D721Med (cell line): ENCODE measurements around the gene FCRLB.

Source experiments
- DNase-seq: peaks from one replicate; pipeline ENCODE4 v3.0.0; 2011; ENCODE audit warnings: low spot score; ENCODE audit not compliant: insufficient read length
- FAIRE-seq: peaks from 2 replicates; lab custom pipeline; 2011; peaks lifted over from hg19 to GRCh38; lab: Jason Lieb, UNC
- CTCF ChIP-seq: IDR thresholded peaks from 2 replicates; pipeline ENCODE4 v1.5.1; 2012; ENCODE audit warnings: mild to moderate bottlenecking, control low read depth; ENCODE audit not compliant: insufficient read depth; ENCODE audit errors: missing control alignments

Gene FCRLB

GRCh38 chr1:161736335-161736969 lies 15.1 kb downstream of the FCRLB start:
- DNase-seq, result no peak
- TF ChIP-seq CTCF, result no peak
- FAIRE-seq, result no peak

- no peak for DNase-seq
- no peak for TF ChIP-seq CTCF
- FAIRE-seq, result no peak
Observed at GRCh38 chr1:161737625-161738024, 16.3 kb downstream of the FCRLB start.

DNA sequence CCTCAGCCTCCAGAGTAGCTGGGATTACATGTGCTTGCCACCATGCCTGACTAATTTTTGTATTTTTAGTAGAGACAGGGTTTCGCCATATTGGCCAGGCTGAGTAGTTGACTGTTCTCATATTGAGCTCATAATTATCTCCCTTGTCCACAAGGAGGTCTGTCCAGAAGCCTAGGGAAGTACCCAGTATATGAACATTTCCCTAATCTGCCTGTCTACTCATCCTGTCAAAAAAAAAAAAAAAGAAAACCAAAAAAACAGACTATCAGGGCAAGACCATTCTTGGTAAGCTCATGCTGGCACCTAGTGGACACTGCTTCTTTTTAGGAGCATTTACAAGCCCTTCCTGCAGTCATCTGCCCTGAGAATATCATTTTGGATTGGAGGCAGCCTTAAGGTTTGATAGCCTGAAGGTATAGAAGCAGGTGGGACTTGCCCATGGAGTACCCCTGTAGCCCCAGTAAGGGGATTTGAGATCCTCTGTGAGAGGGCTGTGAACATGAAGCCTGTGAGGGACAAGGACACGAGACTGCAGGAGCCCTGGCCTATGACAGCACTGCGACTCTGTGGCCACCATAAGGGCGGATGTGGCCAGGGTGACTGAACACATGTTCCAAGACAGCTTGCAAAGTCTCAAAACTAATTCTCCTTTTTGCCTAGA lies 17.4 kb downstream of the FCRLB start:
- TF ChIP-seq CTCF, result peak; percentile 60
- DNase-seq (no peak), FAIRE-seq (no peak)

GRCh38 chr1:161739865-161740566 lies 18.7 kb downstream of the FCRLB start:
- no peak for TF ChIP-seq CTCF
- DNase-seq (no peak), FAIRE-seq (no peak)

DNA sequence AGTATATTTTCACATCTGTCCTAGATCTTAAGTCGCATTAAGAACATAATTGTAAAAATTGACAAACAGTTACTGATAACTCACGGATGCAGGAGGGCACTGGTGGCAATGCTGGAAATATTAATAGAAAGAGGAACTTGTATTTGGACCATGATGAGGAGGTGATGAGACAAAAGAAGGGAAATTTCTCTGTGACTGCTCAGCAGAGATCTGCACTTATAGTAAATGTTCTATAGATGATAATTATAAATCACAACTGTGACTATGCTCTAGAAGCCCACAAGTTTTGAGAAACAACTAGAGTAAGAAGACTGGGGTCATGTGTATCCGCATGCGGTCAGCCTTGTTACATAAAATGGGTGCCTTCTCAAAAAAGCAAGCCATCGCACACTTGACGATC lies 19.6 kb downstream of the FCRLB start:
- DNase-seq, result no peak
- FAIRE-seq, result no peak
- TF ChIP-seq CTCF, result no peak

DNA sequence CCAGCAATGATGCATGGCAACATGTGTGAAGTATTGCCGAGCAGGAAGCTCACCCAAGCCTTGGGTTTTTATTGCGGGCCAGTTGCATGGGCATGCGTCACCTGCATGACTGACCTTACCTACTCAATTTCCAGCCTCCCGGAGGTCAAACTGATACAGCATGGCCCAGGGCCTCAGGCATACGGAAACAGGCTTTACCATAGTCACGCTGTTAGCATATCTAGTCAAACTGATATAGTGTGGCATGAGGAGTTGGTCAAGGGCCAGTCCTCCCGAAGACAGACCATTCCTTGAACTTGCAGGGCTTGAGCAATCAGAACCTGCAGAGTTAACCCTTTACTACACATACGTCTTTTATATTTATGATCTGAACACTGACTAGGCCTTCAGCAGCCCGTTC lies 21.9 kb downstream of the FCRLB start:
- FAIRE-seq (no peak), DNase-seq (no peak)
- TF ChIP-seq CTCF, result no peak
